OCI-LY3 (cell line): Measurements from ENCODE around the gene MRPL40.
A peak's percentile ranks its signal among the peaks of the same experiment; 100 is the strongest.

Experiments used
- H2AFZ ChIP-seq: fragments of 200-600, 300-600 bp; shearing (Covaris generic); 2 replicates; pipeline ENCODE4 v1.6.0; 2014; ENCODE audit warnings: antibody characterized with exemption, low read depth, low read length
- H3K27ac ChIP-seq: fragments of 200-600, 300-600 bp; sonication (generic); 2 replicates; pipeline ENCODE4 v1.5.1; 2014; ENCODE audit warnings: mild to moderate bottlenecking, low read length, moderate library complexity, mixed read lengths
- H3K27me3 ChIP-seq: fragments of 200-600, 300-600 bp; sonication (generic); 2 replicates; pipeline ENCODE4 v1.6.1; 2014; ENCODE audit warnings: low read depth, low read length, mixed read lengths
- H3K36me3 ChIP-seq: fragments of 200-600, 300-600 bp; sonication (generic); replicated peaks from 2 replicates; pipeline ENCODE3; 2014; ENCODE audit warnings: low read depth, low read length, mixed read lengths
- H3K4me1 ChIP-seq: fragments of 300-600, 200-600 bp; sonication (generic); 2 replicates; pipeline ENCODE4 v1.6.1; 2014; ENCODE audit warnings: low read length, mixed read lengths
- H3K4me2 ChIP-seq: fragments of 200-600, 300-600 bp; sonication (generic); 2 replicates; pipeline ENCODE4 v1.6.1; 2014; ENCODE audit warnings: low read length, mixed read lengths
- H3K4me3 ChIP-seq: fragments of 300-600, 200-600 bp; sonication (generic); 2 replicates; pipeline ENCODE4 v1.5.1; 2014; ENCODE audit warnings: antibody characterized with exemption, mild to moderate bottlenecking, low read length, moderate library complexity
- H3K79me2 ChIP-seq: fragments of 300-600, 200-600 bp; shearing (Covaris generic); 2 replicates; pipeline ENCODE4 v1.6.1; 2014; ENCODE audit warnings: mild to moderate bottlenecking, low read length, mixed read lengths
- H3K9ac ChIP-seq: fragments of 300-600, 200-600 bp; shearing (Covaris generic); 2 replicates; pipeline ENCODE4 v1.6.0; 2014; ENCODE audit warnings: mild to moderate bottlenecking, low read length, moderate library complexity
- H3K9me3 ChIP-seq: fragments of 200-600, 300-600 bp; shearing (Covaris generic); 2 replicates; pipeline ENCODE4 v1.6.1; 2014; ENCODE audit warnings: low read length, mixed read lengths; ENCODE audit not compliant: insufficient read depth
- H4K20me1 ChIP-seq: fragments of 200-600, 300-600 bp; sonication (generic); 2 replicates; pipeline ENCODE4 v1.6.1; 2016; ENCODE audit warnings: low read length, mixed read lengths; ENCODE audit not compliant: insufficient read depth
- EZH2phosphoT487 ChIP-seq: fragments of 200-600 bp; shearing (Covaris generic); IDR thresholded peaks from 2 replicates; pipeline ENCODE4 v1.6.1; 2018; ENCODE audit warnings: antibody characterized with exemption, mixed run types, low read depth
- TF ChIP-seq, protein P1 (sequence below): fragments of 200-600, 300-600 bp; sonication (generic); IDR thresholded peaks from 2 replicates; pipeline ENCODE4 v1.5.1; 2014; ENCODE audit warnings: antibody characterized with exemption, low read length, low read depth

The MRPL40 gene

DNA sequence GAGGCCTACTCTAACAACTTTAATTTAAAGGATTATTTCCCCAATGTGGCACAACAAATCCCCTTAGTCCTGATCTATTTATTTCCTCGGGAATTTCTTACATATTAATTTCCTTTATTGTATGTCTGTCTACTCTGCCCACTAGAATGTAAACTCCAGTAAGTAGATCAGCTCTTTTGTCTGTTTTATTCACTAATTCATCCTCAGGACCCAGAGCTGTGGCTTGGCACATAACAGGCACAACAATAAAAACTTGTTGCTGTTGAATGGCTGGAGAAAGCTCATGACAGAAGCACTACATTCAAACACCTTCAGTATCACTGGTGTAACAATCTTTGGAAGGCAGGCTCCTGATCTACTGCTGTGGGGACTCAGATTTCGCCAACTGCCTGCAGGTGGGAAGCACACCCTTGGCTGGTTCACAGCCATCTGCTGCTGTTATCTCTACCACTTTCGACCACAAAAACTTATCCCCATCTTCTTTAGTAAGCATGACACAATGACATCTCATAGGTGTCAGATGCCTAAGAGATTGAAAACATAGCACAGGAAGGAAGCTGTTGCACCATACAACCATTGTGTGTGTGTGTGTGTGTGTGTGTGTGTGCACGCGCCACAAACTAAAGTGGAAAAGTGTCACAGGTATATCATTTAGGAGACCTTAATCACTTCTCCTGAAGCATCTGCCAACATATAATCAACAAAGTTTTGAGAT is 12.7 kb upstream of the MRPL40 start:
- Histone ChIP-seq H3K4me2 (peak overlapping the region; percentile 64), H3K27ac (peak overlapping the region; percentile 74), H3K79me2 (peaks cover 99% of the 10 kb centered on the region), H3K36me3 (peaks cover 10% of the 10 kb centered on the region), H3K4me1 (peaks cover 22% of the 10 kb centered on the region), H4K20me1 (peaks cover 66% of the 10 kb centered on the region), H3K9ac (peak overlapping the region; percentile 36), H3K4me3 (peak overlapping the region; percentile 33), H3K27me3 (no peaks in the 10 kb centered on the region), H3K9me3 (no peaks in the 10 kb centered on the region), H2AFZ (no peak overlapping the region)
- TF ChIP-seq EZH2phosphoT487, result no peak
- TF ChIP-seq, protein P1, sequence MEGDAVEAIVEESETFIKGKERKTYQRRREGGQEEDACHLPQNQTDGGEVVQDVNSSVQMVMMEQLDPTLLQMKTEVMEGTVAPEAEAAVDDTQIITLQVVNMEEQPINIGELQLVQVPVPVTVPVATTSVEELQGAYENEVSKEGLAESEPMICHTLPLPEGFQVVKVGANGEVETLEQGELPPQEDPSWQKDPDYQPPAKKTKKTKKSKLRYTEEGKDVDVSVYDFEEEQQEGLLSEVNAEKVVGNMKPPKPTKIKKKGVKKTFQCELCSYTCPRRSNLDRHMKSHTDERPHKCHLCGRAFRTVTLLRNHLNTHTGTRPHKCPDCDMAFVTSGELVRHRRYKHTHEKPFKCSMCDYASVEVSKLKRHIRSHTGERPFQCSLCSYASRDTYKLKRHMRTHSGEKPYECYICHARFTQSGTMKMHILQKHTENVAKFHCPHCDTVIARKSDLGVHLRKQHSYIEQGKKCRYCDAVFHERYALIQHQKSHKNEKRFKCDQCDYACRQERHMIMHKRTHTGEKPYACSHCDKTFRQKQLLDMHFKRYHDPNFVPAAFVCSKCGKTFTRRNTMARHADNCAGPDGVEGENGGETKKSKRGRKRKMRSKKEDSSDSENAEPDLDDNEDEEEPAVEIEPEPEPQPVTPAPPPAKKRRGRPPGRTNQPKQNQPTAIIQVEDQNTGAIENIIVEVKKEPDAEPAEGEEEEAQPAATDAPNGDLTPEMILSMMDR, result no peak

DNA sequence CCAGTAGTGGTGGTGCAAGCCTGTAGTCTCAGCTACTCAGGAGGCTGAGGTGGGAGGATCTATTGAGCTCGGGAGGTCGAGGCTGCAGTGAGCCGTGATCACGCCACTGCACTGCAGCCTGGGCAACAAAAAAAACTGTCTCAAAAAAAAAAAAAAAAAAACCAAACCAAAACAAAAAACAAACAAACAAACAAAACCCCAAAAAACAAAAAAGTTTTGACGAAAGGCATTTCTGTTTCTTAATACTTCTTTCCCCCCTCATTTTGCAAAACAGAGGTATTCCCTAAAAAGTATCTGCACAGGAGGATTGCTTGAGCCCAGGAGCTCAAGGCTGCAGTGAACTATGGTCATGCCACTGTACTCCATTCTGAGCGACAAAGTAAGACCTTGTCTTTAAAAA is 12.0 kb upstream of the MRPL40 start:
- no peak overlapping the region for H3K9ac ChIP-seq
- H2AFZ ChIP-seq, result no peak overlapping the region
- peak overlapping the region; percentile 64; the same call in 1 of the 2 replicates for H3K4me2 ChIP-seq
- H3K9me3 ChIP-seq, result no peaks in the 10 kb centered on the region
- peaks cover 22% of the 10 kb centered on the region for H3K4me1 ChIP-seq
- no peak overlapping the region for H3K4me3 ChIP-seq
- H3K36me3 ChIP-seq, result peaks cover 10% of the 10 kb centered on the region
- H4K20me1 ChIP-seq, result peaks cover 73% of the 10 kb centered on the region
- no peaks in the 10 kb centered on the region for H3K27me3 ChIP-seq
- TF ChIP-seq EZH2phosphoT487, result no peak
- TF ChIP-seq, protein P1, result no peak
- peaks cover 99% of the 10 kb centered on the region for H3K79me2 ChIP-seq
- peak overlapping the region; percentile 74 for H3K27ac ChIP-seq

DNA sequence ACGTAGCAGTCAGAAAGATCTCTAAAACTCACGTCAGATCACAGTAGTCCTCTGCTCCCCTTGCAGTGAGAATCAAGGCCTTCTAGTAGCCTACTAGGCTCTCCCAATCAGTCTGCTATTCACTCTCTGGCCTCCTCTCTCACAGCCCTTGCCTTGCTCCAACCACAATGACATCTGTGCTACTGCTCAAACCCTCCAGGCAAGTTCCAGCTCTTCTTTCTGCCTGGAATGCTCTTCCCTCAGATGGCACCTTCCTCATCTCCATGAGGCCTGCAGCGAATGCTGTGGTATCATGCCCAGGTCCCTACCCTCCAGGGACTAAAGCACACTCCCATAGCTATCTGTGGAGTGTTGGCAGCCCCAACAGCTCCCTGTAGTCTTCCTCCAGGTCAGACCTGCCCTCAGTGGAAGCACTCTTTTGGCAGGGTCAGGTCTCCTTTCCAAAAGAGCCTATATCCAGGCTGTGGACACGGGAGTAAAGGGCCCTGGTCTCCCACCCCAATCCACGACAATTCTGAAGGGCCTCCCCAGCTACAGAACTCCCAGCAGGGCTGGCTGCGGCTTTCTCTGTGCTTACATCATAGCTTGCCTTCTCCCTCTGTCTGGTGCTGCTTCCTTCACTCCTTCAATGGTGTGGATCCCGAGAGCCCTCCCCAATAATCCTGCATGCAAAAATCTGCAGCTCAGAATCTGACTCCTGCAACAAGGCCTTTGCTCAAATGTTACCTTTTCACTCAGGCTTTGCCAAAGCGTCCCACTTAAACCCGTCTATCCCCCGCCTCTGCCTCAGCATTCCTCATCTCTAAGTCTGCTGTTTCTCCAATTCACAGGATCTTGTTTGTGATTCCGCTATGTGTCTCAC is 9.7 kb upstream of the MRPL40 start:
- Histone ChIP-seq H3K27ac (no peak overlapping the region), H3K79me2 (peaks cover 99% of the 10 kb centered on the region), H3K4me3 (no peak overlapping the region), H2AFZ (no peak overlapping the region), H3K27me3 (no peaks in the 10 kb centered on the region), H3K4me2 (no peak overlapping the region), H3K4me1 (peaks cover 22% of the 10 kb centered on the region), H3K9ac (no peak overlapping the region), H4K20me1 (peaks cover 80% of the 10 kb centered on the region), H3K36me3 (peaks cover 8% of the 10 kb centered on the region), H3K9me3 (no peaks in the 10 kb centered on the region)
- TF ChIP-seq, protein P1, result no peak
- TF ChIP-seq EZH2phosphoT487, result no peak

DNA sequence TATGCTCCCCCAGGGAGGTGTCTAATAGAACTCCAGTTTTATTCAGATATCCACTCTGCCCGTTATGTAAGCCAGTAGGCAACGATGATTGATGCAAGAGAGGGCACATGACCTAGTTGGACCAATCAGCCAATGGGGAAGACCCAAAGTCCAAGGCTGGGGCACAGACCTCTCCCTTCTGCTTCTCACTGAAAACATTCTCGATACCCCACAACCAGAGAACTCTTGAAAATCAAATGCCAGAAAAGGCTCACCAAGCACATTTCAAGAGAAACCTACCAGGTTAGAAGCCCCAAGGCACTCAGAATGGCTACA is 8.2 kb upstream of the MRPL40 start:
- H3K9me3 ChIP-seq, result no peaks in the 10 kb centered on the region

More for the DNA sequence above, 8.2 kb upstream of the MRPL40 start:
- Histone ChIP-seq H3K36me3 (peaks cover 4% of the 10 kb centered on the region), H3K4me3 (no peak overlapping the region), H3K4me2 (no peak overlapping the region), H3K79me2 (peaks cover 100% of the 10 kb centered on the region), H3K27ac (no peak overlapping the region), H4K20me1 (peaks cover 82% of the 10 kb centered on the region), H2AFZ (no peak overlapping the region), H3K27me3 (no peaks in the 10 kb centered on the region), H3K4me1 (peaks cover 17% of the 10 kb centered on the region), H3K9ac (no peak overlapping the region)
- TF ChIP-seq, protein P1, result no peak
- no peak for TF ChIP-seq EZH2phosphoT487
